ENCODE results near the gene CYP27B1. TPM values are rescaled to one million over a fixed set of nuclear protein-coding genes. Genes with fewer than 3 reads are reported as not detected.
A peak's percentile ranks its signal among the peaks of the same experiment; 100 is the strongest.

Gene CYP27B1, protein sequence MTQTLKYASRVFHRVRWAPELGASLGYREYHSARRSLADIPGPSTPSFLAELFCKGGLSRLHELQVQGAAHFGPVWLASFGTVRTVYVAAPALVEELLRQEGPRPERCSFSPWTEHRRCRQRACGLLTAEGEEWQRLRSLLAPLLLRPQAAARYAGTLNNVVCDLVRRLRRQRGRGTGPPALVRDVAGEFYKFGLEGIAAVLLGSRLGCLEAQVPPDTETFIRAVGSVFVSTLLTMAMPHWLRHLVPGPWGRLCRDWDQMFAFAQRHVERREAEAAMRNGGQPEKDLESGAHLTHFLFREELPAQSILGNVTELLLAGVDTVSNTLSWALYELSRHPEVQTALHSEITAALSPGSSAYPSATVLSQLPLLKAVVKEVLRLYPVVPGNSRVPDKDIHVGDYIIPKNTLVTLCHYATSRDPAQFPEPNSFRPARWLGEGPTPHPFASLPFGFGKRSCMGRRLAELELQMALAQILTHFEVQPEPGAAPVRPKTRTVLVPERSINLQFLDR
- 1 to 10 TPM in 4 of 5 donors, not detected in 1; 1.0 to 3.1 (median 1.8) TPM for total RNA-seq
- polyA plus RNA-seq, result 1 to 10 TPM in 1 of 3 donors, under 1 TPM in 2; 0.56 to 1.4 (median 0.73) TPM
- long read RNA-seq, donor 1, result 0 reads
- long read RNA-seq, donor 2, result 0 reads
- long read RNA-seq, donor 3, result 0 reads
- long read RNA-seq, donor 4, result 0 reads
- long read RNA-seq, donor 5, result 0 reads
- long read RNA-seq, donor 6, result 0 reads
- long read RNA-seq, donor 7, result 0 reads
- long read RNA-seq, donor 8, result 0 reads
- long read RNA-seq, donor 9, result 0 reads
- long read RNA-seq, donor 10, result 0 reads

DNA sequence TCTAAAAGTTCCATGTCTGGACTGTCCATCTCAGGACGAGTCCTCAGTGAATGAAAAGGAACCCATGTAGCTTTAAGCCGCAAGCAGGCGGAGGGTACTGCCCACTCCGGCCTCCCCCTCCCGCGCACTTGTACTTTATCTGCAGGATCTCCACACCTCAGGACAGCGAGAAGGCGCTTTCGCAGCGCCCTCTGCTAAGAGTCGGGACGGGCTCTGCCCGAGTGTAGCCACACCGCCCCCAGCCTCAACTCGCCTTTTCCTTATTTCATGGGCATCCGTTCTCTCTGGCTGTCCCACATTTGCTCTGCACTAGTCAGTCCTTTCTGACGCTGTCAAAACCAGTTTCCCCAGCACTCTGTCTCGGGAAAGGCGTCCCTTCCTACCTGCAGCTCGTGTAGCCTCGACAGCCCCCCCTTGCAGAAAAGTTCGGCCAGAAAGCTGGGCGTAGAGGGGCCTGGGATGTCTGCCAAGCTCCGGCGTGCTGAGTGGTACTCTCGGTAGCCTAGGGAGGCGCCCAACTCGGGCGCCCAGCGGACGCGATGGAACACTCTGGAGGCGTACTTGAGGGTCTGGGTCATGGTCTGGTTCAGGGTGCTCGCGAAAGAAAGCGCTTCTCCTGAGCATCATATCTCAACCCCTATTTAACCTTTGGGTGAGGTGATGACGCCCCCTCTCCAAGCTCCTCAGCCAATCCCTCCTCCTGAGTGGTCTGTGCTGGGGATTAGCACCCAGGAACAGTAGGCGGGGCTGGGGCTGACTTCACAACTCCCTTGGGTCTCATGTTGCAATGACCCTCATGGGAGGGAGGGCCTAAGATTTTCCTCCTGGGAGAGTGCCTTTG, at the start of gene CYP27B1:
TSS of gene CYP27B1 (minus strand) at position 615 of the 841 bp plus-strand sequence. CDS start at position 578, 37 bp downstream.
- Histone ChIP-seq H3K4me3 (peak within 1 kb of the TSS; percentile 42 to 65 (median 45)), H3K9me3 (no peaks in the 10 kb centered on the region), H3K36me3 (peaks cover 0 to 26% (median 23%) of the 10 kb centered on the region in 4 donors), H3K27ac (peak within 1 kb of the TSS in 1 of 5 donors; percentile 22), H3K4me1 (peaks cover 35 to 47% (median 44%) of the 10 kb centered on the region in 4 donors), H3K27me3 (peaks cover 10 to 60% (median 39%) of the 10 kb centered on the region in 3 donors)
- intact Hi-C loops (cut with DNase I; ENCODE audit: low total_unique reads), result no loop called here
- WGBS, 5 donors, result 3 to 8% (median 5%) methylated on average over 27 to 38 of the region's 38 CpGs
- DNase-seq, result peak in 1 of 2 donors; percentile 52
- TF ChIP-seq POLR2AphosphoS5 (IDR thresholded peaks at IDR 0.05) (no peak), POLR2A (IDR thresholded peaks at IDR 0.05) (no peak), EP300 (IDR thresholded peaks at IDR 0.05) (no peak)
- TF ChIP-seq, protein P1, sequence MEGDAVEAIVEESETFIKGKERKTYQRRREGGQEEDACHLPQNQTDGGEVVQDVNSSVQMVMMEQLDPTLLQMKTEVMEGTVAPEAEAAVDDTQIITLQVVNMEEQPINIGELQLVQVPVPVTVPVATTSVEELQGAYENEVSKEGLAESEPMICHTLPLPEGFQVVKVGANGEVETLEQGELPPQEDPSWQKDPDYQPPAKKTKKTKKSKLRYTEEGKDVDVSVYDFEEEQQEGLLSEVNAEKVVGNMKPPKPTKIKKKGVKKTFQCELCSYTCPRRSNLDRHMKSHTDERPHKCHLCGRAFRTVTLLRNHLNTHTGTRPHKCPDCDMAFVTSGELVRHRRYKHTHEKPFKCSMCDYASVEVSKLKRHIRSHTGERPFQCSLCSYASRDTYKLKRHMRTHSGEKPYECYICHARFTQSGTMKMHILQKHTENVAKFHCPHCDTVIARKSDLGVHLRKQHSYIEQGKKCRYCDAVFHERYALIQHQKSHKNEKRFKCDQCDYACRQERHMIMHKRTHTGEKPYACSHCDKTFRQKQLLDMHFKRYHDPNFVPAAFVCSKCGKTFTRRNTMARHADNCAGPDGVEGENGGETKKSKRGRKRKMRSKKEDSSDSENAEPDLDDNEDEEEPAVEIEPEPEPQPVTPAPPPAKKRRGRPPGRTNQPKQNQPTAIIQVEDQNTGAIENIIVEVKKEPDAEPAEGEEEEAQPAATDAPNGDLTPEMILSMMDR (IDR thresholded peaks at IDR 0.05), result no peak

DNA sequence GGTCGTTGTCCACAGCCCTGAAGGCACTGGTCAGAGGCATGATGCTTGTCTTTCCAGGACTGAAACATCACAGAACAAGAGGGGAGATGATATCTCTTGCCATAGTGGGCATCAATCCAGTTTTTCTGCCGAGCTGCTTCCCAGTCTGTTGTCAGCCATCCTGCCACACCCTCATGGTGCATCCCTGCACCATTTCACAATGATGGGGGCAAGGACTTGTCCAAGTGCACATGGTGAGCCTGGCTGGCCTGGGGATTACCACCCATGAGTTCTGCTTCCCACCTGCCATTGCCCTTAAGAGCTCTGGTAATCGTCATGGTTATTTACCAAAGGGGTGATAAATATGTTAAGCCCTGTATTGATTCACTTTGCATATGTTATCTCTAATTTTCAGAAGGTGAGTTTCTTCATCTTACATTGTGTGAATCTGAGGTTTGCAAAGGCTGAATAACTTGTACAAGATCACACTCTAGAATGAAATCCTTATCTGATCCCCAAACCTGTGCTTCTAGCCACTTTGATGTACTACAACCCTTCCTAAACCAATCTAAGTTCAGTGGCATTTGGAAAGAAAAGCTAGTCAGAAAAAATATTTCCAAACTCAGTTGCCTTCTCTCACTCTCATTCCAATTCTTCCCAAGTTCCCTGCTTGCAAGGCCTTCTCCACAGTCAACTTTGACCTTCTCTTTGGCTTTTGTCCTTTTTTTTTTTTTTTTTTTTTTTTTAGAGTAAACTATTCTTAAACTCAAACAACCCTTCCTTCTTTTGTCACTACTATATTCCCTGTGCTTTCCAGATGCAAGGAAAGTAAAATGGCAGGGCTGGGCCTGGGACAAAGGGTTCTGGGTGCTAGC, 49.4 kb upstream of the CYP27B1 start:
- no peaks in the 10 kb centered on the region for H3K27me3 ChIP-seq
- 27 to 46% (median 34%) methylated on average over 3 of the region's 3 CpGs for WGBS, 5 donors
- intact Hi-C loops (cut with DNase I; ENCODE audit: low total_unique reads), result no loop called here
- H3K27ac ChIP-seq, result peak overlapping the region in 3 of 5 donors; percentile 29 to 53 (median 38)
- peaks cover 12 to 51% (median 42%) of the 10 kb centered on the region in 4 donors for H3K36me3 ChIP-seq
- TF ChIP-seq POLR2AphosphoS5 (IDR thresholded peaks at IDR 0.05) (no peak), POLR2A (IDR thresholded peaks at IDR 0.05) (no peak), EP300 (IDR thresholded peaks at IDR 0.05) (no peak)
- TF ChIP-seq, protein P1 (IDR thresholded peaks at IDR 0.05), result no peak
- DNase-seq, result no peak
- no peaks in the 10 kb centered on the region for H3K9me3 ChIP-seq
- peaks cover 15 to 72% (median 42%) of the 10 kb centered on the region in 4 donors for H3K4me1 ChIP-seq
- H3K4me3 ChIP-seq, result no peak overlapping the region

GRCh38 chr12:57815177-57816000, 48.5 kb upstream of the CYP27B1 start:
- H3K27ac ChIP-seq, result peak overlapping the region in 1 of 5 donors; percentile 29

More at GRCh38 chr12:57815177-57816000, 48.5 kb upstream of the CYP27B1 start:
- no peak for DNase-seq
- TF ChIP-seq EP300 (IDR thresholded peaks at IDR 0.05), result no peak
- TF ChIP-seq, protein P1 (IDR thresholded peaks at IDR 0.05), result no peak
- TF ChIP-seq POLR2AphosphoS5 (IDR thresholded peaks at IDR 0.05), result no peak
- TF ChIP-seq POLR2A (IDR thresholded peaks at IDR 0.05), result no peak
- 70 to 83% (median 79%) methylated on average over 11 to 13 of the region's 13 CpGs for WGBS, 5 donors
- H3K9me3 ChIP-seq, result no peaks in the 10 kb centered on the region
- H3K36me3 ChIP-seq, result peaks cover 14 to 52% (median 42%) of the 10 kb centered on the region in 4 donors
- intact Hi-C loops (cut with DNase I; ENCODE audit: low total_unique reads), result no loop called here
- H3K4me3 ChIP-seq, result no peak overlapping the region
- H3K4me1 ChIP-seq, result peaks cover 15 to 74% (median 37%) of the 10 kb centered on the region in 4 donors
- no peaks in the 10 kb centered on the region for H3K27me3 ChIP-seq

Measured in stomach (tissue), 19 donors.